ENCODE results near the gene CDCA7L.

- TF ChIP-seq CTCF (optimal IDR thresholded peaks at IDR 0.05 in 1 of 3, IDR thresholded peaks at IDR 0.05 in 1 of 3, conservative IDR thresholded peaks at IDR 0.05 in 1 of 3; ENCODE audit: extremely low read depth in 1 of 3, insufficient read depth in 2 of 3, low read length in 3 of 3) (no peak), EZH2 (IDR thresholded peaks at IDR 0.05; ENCODE audit: low read length) (no peak)
Observed at GRCh38 chr7:21927693-21928092, 18.0 kb downstream of the CDCA7L start.

Measured in keratinocyte (primary cell).